ENCODE data around the gene GDF7.

The GDF7 gene

DNA sequence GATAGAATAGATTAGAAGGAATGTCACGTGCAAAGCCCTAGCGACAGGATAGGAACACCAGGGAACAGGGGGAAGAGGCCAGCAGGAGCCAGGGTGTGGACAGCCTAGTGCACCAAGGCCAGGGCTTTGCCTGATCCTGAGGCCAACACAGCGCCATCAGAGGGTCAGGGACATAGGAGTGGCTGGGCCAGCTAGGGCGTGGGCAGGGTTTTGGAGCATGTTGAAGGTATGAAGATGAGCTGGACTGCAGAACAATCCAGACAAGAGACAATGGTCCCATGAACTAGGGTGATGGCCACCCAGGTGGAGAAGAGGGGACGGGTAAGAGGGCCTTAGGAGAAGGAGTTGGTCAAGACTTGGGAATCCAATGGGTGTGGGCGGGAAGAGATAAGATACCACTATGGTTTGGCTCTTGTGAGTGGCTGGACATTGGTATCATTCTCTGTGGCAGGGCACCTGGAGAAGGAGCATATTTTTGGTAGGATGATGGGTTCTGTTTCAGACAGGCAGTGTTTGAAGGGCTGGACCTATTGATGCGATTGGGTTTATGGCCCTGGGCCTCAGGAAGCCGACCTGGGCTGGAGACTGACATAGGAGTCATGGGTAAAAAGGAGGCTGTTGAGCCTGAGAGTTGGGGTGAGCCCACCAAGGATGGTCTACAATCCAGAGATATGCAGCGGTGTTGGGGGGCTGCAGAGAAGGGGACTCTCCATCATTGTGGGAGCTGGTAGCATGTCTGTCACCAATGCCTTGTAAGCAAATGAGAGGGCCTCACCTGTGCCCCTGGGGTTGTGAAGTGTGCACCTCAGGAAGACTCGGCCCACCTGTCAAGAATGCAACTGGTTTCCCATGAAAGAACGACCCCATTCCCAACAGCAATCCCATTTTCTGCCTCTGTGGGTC lies 14.0 kb upstream of the GDF7 start:
- no peak overlapping the region for H3K4me3 ChIP-seq
- H3K27ac ChIP-seq = no peak overlapping the region
- TF ChIP-seq, protein P1, sequence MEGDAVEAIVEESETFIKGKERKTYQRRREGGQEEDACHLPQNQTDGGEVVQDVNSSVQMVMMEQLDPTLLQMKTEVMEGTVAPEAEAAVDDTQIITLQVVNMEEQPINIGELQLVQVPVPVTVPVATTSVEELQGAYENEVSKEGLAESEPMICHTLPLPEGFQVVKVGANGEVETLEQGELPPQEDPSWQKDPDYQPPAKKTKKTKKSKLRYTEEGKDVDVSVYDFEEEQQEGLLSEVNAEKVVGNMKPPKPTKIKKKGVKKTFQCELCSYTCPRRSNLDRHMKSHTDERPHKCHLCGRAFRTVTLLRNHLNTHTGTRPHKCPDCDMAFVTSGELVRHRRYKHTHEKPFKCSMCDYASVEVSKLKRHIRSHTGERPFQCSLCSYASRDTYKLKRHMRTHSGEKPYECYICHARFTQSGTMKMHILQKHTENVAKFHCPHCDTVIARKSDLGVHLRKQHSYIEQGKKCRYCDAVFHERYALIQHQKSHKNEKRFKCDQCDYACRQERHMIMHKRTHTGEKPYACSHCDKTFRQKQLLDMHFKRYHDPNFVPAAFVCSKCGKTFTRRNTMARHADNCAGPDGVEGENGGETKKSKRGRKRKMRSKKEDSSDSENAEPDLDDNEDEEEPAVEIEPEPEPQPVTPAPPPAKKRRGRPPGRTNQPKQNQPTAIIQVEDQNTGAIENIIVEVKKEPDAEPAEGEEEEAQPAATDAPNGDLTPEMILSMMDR (IDR thresholded peaks at IDR 0.05) = no peak
- DNase-seq (ENCODE audit: low spot score) = no peak

DNA sequence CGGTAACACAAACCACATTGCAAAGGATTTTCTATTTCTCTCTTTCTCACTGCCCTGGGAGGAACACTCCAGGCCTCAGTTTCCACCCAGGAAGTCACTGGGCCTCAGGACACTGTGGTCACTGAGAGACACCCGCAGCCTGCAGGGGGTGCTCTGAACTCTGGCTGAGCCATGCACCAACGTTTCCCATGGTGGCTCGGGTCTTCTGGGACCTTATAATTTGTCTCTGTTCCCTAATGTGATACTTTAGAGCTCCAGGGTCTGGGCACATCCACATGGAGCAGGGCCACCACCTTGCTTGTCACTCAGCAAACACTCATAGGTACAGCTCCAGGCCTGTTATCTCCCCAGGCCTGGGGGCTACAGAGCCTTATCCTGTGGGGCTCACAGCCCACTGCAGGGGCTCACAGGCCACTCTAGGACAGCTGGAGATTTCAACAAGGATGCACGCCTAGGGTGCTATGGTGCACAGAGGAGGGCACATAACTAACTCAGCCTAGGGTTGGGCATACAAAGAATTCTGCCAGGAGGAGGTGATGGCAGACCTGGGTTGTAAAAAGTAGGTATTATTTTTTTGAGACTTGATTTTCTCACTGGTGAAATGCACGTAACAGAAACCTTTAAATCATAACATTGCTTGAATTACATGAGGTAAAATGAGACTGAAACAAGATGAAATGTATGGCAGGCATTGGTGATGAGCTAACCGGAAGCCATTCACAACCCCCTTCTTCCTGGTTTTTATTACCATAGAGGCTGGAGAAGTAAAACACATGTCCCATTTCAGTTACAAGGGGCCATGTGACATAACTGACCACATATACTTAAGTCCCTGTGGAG lies 13.0 kb upstream of the GDF7 start:
- Histone ChIP-seq H3K27ac (no peak overlapping the region), H3K4me3 (no peak overlapping the region)
- DNase-seq (ENCODE audit: low spot score) = no peak
- TF ChIP-seq, protein P1 (IDR thresholded peaks at IDR 0.05) = no peak

DNA sequence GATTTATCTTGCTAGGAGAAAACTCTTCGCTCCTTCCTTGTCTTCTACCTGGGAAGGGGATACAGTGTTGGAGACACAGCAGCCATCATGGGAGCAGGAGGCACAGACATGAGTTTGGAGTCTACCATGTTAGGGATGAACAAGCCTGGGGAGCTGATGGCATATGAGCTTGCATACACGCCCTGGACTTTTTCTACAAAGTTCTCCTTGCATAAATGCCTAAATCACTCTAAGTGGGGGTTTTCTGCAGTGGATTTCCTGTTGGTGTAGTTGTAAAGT lies 12.5 kb upstream of the GDF7 start:
- DNase-seq (ENCODE audit: low spot score) = no peak
- TF ChIP-seq, protein P1 (IDR thresholded peaks at IDR 0.05) = no peak
- H3K4me3 ChIP-seq = no peak overlapping the region
- H3K27ac ChIP-seq = no peak overlapping the region

DNA sequence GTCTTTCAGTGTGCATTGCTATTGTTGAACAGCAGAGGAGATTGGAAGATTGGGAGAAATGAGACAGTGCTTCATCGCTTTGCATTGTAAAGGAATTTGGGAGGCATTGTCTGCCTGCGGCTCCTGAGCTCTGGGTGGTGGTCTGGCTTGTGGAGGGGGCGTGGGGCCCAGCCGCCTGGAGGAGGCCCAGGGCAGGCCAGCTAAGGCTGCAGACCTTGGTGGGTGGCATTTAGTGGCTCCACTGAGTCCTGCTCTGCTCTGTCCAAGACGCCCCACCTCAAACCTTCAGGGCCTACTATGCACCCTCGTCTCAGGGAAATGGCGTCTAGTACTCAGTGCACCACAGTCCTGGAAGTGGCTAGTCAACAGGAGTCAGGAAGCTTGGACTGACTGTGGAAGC lies 10.4 kb upstream of the GDF7 start:
- Histone ChIP-seq H3K4me3 (no peak overlapping the region), H3K27ac (no peak overlapping the region)
- no peak for DNase-seq (ENCODE audit: low spot score)
- TF ChIP-seq, protein P1 (IDR thresholded peaks at IDR 0.05) = no peak

DNA sequence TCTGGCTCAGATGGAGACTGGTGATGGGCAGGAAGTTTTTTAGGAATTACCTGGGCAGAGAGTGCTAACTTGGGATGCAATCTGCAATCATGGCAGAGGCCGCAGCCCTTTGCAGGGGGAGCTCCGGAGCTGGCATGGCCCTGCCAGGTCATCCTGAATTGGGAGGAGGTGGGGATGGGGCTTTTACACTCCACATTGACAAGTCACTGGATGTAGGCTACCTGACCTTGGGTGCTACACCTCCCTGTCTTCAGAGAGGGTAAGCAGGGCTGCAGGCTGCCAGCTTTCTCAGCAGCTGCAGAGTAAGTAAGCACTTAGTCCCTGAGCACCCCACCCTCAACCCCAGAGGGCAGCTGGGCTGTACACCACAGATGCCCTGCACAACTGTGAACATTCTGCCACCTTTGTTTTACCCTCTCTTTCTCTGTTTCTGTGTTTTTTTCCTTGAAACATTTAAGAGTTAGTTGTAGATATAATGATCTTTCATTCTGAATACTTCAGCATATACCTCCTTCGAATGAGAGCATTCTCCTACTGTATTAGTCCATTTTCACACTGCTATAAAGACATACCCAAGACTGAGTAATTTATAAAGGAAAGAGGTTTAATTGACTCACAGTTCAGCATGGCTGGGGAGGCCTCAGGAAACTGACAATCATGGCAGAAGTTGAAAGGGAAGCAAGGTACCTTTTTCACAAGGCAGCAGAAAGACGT lies 9.3 kb upstream of the GDF7 start:
- no peak for DNase-seq (ENCODE audit: low spot score)
- H3K27ac ChIP-seq = no peak overlapping the region
- TF ChIP-seq, protein P1 (IDR thresholded peaks at IDR 0.05) = no peak
- no peak overlapping the region for H3K4me3 ChIP-seq

DNA sequence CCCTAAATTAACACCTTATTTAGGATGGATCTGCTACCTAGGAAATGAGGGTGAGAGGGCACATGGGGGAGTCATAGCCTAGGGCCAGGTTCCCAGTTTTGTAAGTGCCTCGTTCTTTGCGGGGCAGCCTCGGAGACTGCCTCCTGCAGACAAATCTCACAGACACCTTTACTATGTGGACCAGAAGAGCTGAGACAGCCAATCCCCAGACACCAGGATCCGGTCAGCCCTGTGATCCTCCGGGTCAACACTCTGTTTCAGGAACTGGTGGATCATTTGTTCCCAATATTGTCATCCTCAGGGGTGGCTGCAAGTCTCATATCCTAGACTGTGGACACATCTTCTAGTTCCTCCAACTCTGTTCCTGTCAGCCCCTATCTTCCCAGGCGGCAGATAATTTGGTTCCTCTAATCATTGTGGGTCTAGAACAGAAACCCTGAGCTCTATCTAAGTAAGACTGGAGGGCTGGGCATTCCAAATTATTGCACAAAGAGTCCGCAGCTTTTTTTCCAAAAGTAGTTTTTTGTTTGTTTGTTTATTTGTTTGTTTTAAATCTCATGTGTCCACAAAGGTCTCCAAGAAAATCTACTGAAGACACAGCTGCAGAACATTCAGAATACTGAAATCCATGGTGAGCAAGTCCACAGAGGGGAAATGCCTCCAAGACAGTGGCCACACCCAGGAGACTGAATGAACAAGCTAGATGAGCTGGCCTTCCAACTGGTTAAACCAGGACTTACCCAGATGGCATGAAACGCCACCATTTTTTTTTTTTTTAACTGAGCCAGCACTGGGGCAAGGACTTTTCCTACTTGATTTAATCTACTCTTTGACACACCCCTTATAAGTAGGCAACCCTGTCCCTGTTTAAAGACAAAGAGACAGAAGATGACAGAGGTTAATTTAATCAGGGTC lies 6.2 kb upstream of the GDF7 start:
- TF ChIP-seq, protein P1 (IDR thresholded peaks at IDR 0.05) = no peak
- no peak overlapping the region for H3K27ac ChIP-seq
- H3K4me3 ChIP-seq = no peak overlapping the region
- DNase-seq (ENCODE audit: low spot score) = no peak

Measured in coronary artery (tissue), 2 donors.